CD4-positive, alpha-beta memory T cell (primary cell): ENCODE data around the gene KLF13. TPM values are rescaled to one million over a fixed set of nuclear protein-coding genes. Genes with fewer than 3 reads are reported as not detected.
A peak's percentile ranks its signal among the peaks of the same experiment; 100 is the strongest.

Experiments used
- CTCF ChIA-PET: fragments of 350-600 bp; sonication (Branson Sonifier 250); formaldehyde crosslinking; loops from one replicate; lab custom pipeline; 2021; ENCODE audit warnings: inconsistent platforms; ENCODE audit not compliant: partially characterized antibody; lab: Charles Lee
- POLR2A ChIA-PET: fragments of 350-600 bp; sonication (Branson Sonifier 250); formaldehyde crosslinking; loops from one replicate; lab custom pipeline; 2021; ENCODE audit not compliant: partially characterized antibody; lab: Charles Lee
- DNase-seq, 5 donors: peaks; one replicate each; pipeline versions ENCODE4 v3.0.0 to v3.0.0-alpha.2; 2020 to 2022; ENCODE audit warnings: mixed read lengths in 1 of 5
- H3K27ac ChIP-seq: one replicate; pipeline ENCODE4 v1.7.0; 2013; ENCODE audit warnings: low read depth, low read length
- H3K27me3 ChIP-seq: 2 replicates; pipeline ENCODE4 v1.7.0; 2013; ENCODE audit warnings: mild to moderate bottlenecking, low read length, moderate library complexity; ENCODE audit not compliant: insufficient read depth
- H3K36me3 ChIP-seq: 2 replicates; pipeline ENCODE4 v1.7.0; 2013; ENCODE audit warnings: mild to moderate bottlenecking, low read length, moderate library complexity; ENCODE audit not compliant: insufficient read depth
- H3K4me1 ChIP-seq: 2 replicates; pipeline ENCODE4 v1.7.0; 2013; ENCODE audit warnings: mild to moderate bottlenecking, low read length, moderate library complexity; ENCODE audit not compliant: insufficient read depth
- H3K4me3 ChIP-seq, 2 donors: one replicate each; pipeline ENCODE4 v1.7.0; 2013; ENCODE audit warnings: low read length in 2 of 2, mild to moderate bottlenecking in 1 of 2
- H3K9me3 ChIP-seq, 2 donors: one replicate each; pipeline ENCODE4 v1.7.0; 2013; ENCODE audit warnings: low read length in 2 of 2, control low read depth in 1 of 2; ENCODE audit not compliant: control insufficient read depth in 1 of 2
- H3K27ac Mint-ChIP-seq, 7 donors: one replicate each; pipeline ENCODE4 v1.8.0; 2020 to 2021; ENCODE audit warnings: mixed read lengths in 7 of 7, mild to moderate bottlenecking in 6 of 7, inconsistent platforms in 3 of 7, moderate library complexity in 3 of 7
- H3K27me3 Mint-ChIP-seq, 2 donors: one replicate each; pipeline ENCODE4 v1.8.0; 2020 to 2021; ENCODE audit warnings: mixed read lengths in 2 of 2
- H3K36me3 Mint-ChIP-seq, 2 donors: one replicate each; pipeline ENCODE4 v1.8.0; 2020 to 2021; ENCODE audit warnings: mixed read lengths in 2 of 2, inconsistent platforms in 1 of 2, mild to moderate bottlenecking in 1 of 2
- H3K4me1 Mint-ChIP-seq, 4 donors: one replicate each; pipeline ENCODE4 v1.8.0; 2020 to 2021; ENCODE audit warnings: mixed read lengths in 4 of 4, mild to moderate bottlenecking in 1 of 4
- H3K4me3 Mint-ChIP-seq, 8 donors: one replicate each; pipeline ENCODE4 v1.8.0; 2020 to 2021; ENCODE audit warnings: mixed read lengths in 8 of 8, mild to moderate bottlenecking in 7 of 8, moderate library complexity in 6 of 8, inconsistent platforms in 3 of 8
- H3K9me3 Mint-ChIP-seq, 8 donors: one replicate each; pipeline ENCODE4 v1.8.0; 2020 to 2021; ENCODE audit warnings: mixed read lengths in 8 of 8, mild to moderate bottlenecking in 5 of 8, inconsistent platforms in 3 of 8, moderate library complexity in 1 of 8
- intact Hi-C: fragments of 100-400 bp; cut with micrococcal nuclease; formaldehyde crosslinking; loops from one replicate; pipeline ENCODE4 v1.15.1; 2023
- polyA plus RNA-seq, 2 donors: library from polyadenylated mRNA; unstranded; fragments of 300-500 nt; fragmentation: Illumina TruSeq; gene quantifications; one replicate each; pipeline ENCODE4 v1.2.3, GENCODE V29; 2021
- total RNA-seq, 2 experiments: library from RNA; stranded (reverse); gene quantifications; one replicate each; pipeline ENCODE4 v1.2.3, GENCODE V29; 2021

Gene KLF13
- total and polyA plus RNA-seq, 4 experiments from 2014 or later = 22.0 to 202 (median 139) TPM

- CTCF ChIA-PET = interaction anchor here (1.2 kb wide), 1 partner anchor 118 kb away, joined by 8 read pairs; no protein-coding TSS in a partner anchor
- DNase-seq = no peak
- H3K4me3 ChIP-seq = no peak overlapping the region
- H3K36me3 Mint-ChIP-seq = no peaks in the 10 kb centered on the region
- H3K4me1 ChIP-seq = peaks cover 12% of the 10 kb centered on the region
- H3K4me3 Mint-ChIP-seq = no peak overlapping the region
- intact Hi-C loops = no loop called here
- no peaks in the 10 kb centered on the region for H3K9me3 ChIP-seq
- H3K27ac Mint-ChIP-seq = peak overlapping the region in 1 of 7 donors; percentile 26
- H3K27me3 ChIP-seq = no peaks in the 10 kb centered on the region
- no peak overlapping the region for H3K27ac ChIP-seq
- H3K4me1 Mint-ChIP-seq = peaks cover 10 to 27% (median 18%) of the 10 kb centered on the region in 4 donors
- peaks cover 0 to 10% (median 1%) of the 10 kb centered on the region in 8 donors for H3K9me3 Mint-ChIP-seq
- no peaks in the 10 kb centered on the region for H3K27me3 Mint-ChIP-seq
- H3K36me3 ChIP-seq = no peaks in the 10 kb centered on the region
- POLR2A ChIA-PET = interaction anchor here (0.7 to 4.1 kb wide), 4 partner anchors 8 to 123 kb away, joined by 3 to 22 read pairs (median 4); partner anchors contain the start of gene KLF13
These were observed 9.0 kb upstream of the KLF13 start for GRCh38 chr15:31317421-31318327.

- no peaks in the 10 kb centered on the region for H3K27me3 Mint-ChIP-seq
- DNase-seq = no peak
- intact Hi-C loops = no loop called here
- Histone ChIP-seq H3K4me3 (no peak overlapping the region), H3K36me3 (no peaks in the 10 kb centered on the region), H3K27me3 (no peaks in the 10 kb centered on the region), H3K4me1 (peaks cover 12% of the 10 kb centered on the region), H3K9me3 (no peaks in the 10 kb centered on the region), H3K27ac (no peak overlapping the region)
- no peak overlapping the region for H3K27ac Mint-ChIP-seq
- no peaks in the 10 kb centered on the region for H3K36me3 Mint-ChIP-seq
- ChIA-PET CTCF (no interaction called here), POLR2A (interaction anchor here (2.6 kb wide), 1 partner anchor 103 kb away, joined by 6 read pairs; no protein-coding TSS in a partner anchor)
- H3K9me3 Mint-ChIP-seq = peaks cover 0 to 6% (median 0%) of the 10 kb centered on the region in 8 donors
- H3K4me1 Mint-ChIP-seq = peaks cover 13 to 32% (median 18%) of the 10 kb centered on the region in 4 donors
- H3K4me3 Mint-ChIP-seq = no peak overlapping the region
These were observed 8.2 kb upstream of the KLF13 start for GRCh38 chr15:31318429-31318828.

GRCh38 chr15:31320022-31320421 is 6.6 kb upstream of the KLF13 start:
- H3K4me3 Mint-ChIP-seq = no peak overlapping the region

GRCh38 chr15:31321418-31321817 is 5.2 kb upstream of the KLF13 start:
- no peak for DNase-seq
- Mint-ChIP-seq H3K36me3 (peaks cover 0 to 2% of the 10 kb centered on the region in 2 donors), H3K27ac (peak overlapping the region in 1 of 7 donors; percentile 3), H3K27me3 (no peaks in the 10 kb centered on the region), H3K4me1 (peaks cover 24 to 41% (median 29%) of the 10 kb centered on the region in 4 donors), H3K4me3 (no peak overlapping the region), H3K9me3 (no peaks in the 10 kb centered on the region)
- H3K9me3 ChIP-seq = no peaks in the 10 kb centered on the region
- H3K4me1 ChIP-seq = peaks cover 28% of the 10 kb centered on the region
- CTCF ChIA-PET = no interaction called here
- intact Hi-C loops = loop anchor here (10.0 kb wide), 1 partner anchor 327 kb away; the partner anchor contains the start of gene MTMR10
- POLR2A ChIA-PET = interaction anchor here (0.9 kb wide), 1 partner anchor 107 kb away, joined by 3 read pairs; no protein-coding TSS in a partner anchor
- no peak overlapping the region for H3K27ac ChIP-seq
- H3K27me3 ChIP-seq = no peaks in the 10 kb centered on the region
- H3K4me3 ChIP-seq = no peak overlapping the region
- H3K36me3 ChIP-seq = no peaks in the 10 kb centered on the region

More at GRCh38 chr15:31320022-31320421, 6.6 kb upstream of the KLF13 start:
- intact Hi-C loops = loop anchor here (10.0 kb wide), 1 partner anchor 325 kb away; the partner anchor contains the start of gene MTMR10
- H3K4me1 ChIP-seq = peaks cover 26% of the 10 kb centered on the region
- H3K9me3 Mint-ChIP-seq = no peaks in the 10 kb centered on the region
- peaks cover 22 to 42% (median 27%) of the 10 kb centered on the region in 4 donors for H3K4me1 Mint-ChIP-seq
- no peak overlapping the region for H3K27ac ChIP-seq
- POLR2A ChIA-PET = interaction anchor here (1.1 to 2.6 kb wide), 3 partner anchors 45 to 105 kb away, joined by 3 to 6 read pairs (median 4); no protein-coding TSS in a partner anchor
- no peaks in the 10 kb centered on the region for H3K27me3 ChIP-seq
- no peaks in the 10 kb centered on the region for H3K36me3 ChIP-seq
- no peaks in the 10 kb centered on the region for H3K27me3 Mint-ChIP-seq
- no peak overlapping the region for H3K4me3 ChIP-seq
- no peaks in the 10 kb centered on the region for H3K9me3 ChIP-seq
- DNase-seq = no peak
- H3K27ac Mint-ChIP-seq = peak overlapping the region in 1 of 7 donors; percentile 65
- no peaks in the 10 kb centered on the region for H3K36me3 Mint-ChIP-seq
- CTCF ChIA-PET = interaction anchor here (0.8 to 1.1 kb wide), 3 partner anchors 105 to 120 kb away, joined by 3 to 4 read pairs (median 3); no protein-coding TSS in a partner anchor

GRCh38 chr15:31322504-31322903 is 4.1 kb upstream of the KLF13 start:
- peak overlapping the region in 2 of 7 donors; percentile 43 to 88 for H3K27ac Mint-ChIP-seq
- ChIA-PET POLR2A (interaction anchor here (0.6 to 9.1 kb wide), 4 partner anchors 35 to 107 kb away, joined by 3 to 528 read pairs (median 122); no protein-coding TSS in a partner anchor), CTCF (interaction anchor here (0.6 to 4.9 kb wide), 3 partner anchors 58 to 166 kb away, joined by 3 to 37 read pairs (median 10); no protein-coding TSS in a partner anchor)
- no peaks in the 10 kb centered on the region for H3K27me3 Mint-ChIP-seq
- Histone ChIP-seq H3K4me3 (no peak overlapping the region), H3K36me3 (no peaks in the 10 kb centered on the region), H3K27me3 (no peaks in the 10 kb centered on the region), H3K4me1 (peaks cover 18% of the 10 kb centered on the region), H3K9me3 (no peaks in the 10 kb centered on the region), H3K27ac (no peak overlapping the region)
- no peaks in the 10 kb centered on the region for H3K9me3 Mint-ChIP-seq
- intact Hi-C loops = loop anchor here (10.0 kb wide), 1 partner anchor 328 kb away; the partner anchor contains the start of gene MTMR10
- H3K4me1 Mint-ChIP-seq = peaks cover 17 to 30% (median 20%) of the 10 kb centered on the region in 4 donors
- DNase-seq = no peak
- peaks cover 0 to 2% of the 10 kb centered on the region in 2 donors for H3K36me3 Mint-ChIP-seq
- H3K4me3 Mint-ChIP-seq = no peak overlapping the region

GRCh38 chr15:31323627-31324026 is 3.0 kb upstream of the KLF13 start:
- Mint-ChIP-seq H3K4me1 (peaks cover 16 to 28% (median 18%) of the 10 kb centered on the region in 4 donors), H3K36me3 (peaks cover 0 to 4% of the 10 kb centered on the region in 2 donors), H3K4me3 (no peak overlapping the region), H3K27me3 (no peaks in the 10 kb centered on the region), H3K27ac (peak overlapping the region in 5 of 7 donors; percentile 24 to 97 (median 85)), H3K9me3 (no peaks in the 10 kb centered on the region)
- Histone ChIP-seq H3K36me3 (no peaks in the 10 kb centered on the region), H3K27me3 (no peaks in the 10 kb centered on the region), H3K4me3 (no peak overlapping the region), H3K27ac (peak overlapping the region; percentile 92), H3K4me1 (peaks cover 18% of the 10 kb centered on the region), H3K9me3 (no peaks in the 10 kb centered on the region)
- ChIA-PET CTCF (interaction anchor here (1.0 to 4.9 kb wide), 7 partner anchors 13 to 170 kb away, joined by 3 to 37 read pairs (median 3); no protein-coding TSS in a partner anchor), POLR2A (interaction anchor here (1.0 to 9.1 kb wide), 4 partner anchors 34 to 160 kb away, joined by 3 to 528 read pairs (median 136); no protein-coding TSS in a partner anchor)
- no peak for DNase-seq
- intact Hi-C loops = loop anchor here (10.0 kb wide), 1 partner anchor 329 kb away; the partner anchor contains the start of gene MTMR10
